ENCODE measurements around the gene AKNA. TPM values are rescaled to one million over a fixed set of nuclear protein-coding genes. Genes with fewer than 3 reads are reported as not detected.
"Not testable (repeated sequence)": the region's sequence is repeated elsewhere in the genome, so short reads cannot be mapped to it uniquely, and the experiment has no call there.

AKNA gene
- total and polyA plus RNA-seq, 5 donors from 2014 or later = 11.9 to 381 (median 14.6) TPM

- H3K4me1 ChIP-seq (ENCODE audit: control insufficient read depth, insufficient read depth, low read length, poor library complexity, severe bottlenecking) = no peaks in the 10 kb centered on the region
- ATAC-seq (ENCODE audit: low read depth in 2 of 2) = no peak
- Mint-ChIP-seq H3K9me3 (peaks cover 0 to 1% (median 0%) of the 10 kb centered on the region in 7 donors), H3K36me3 (peaks cover 8% of the 10 kb centered on the region), H3K27me3 (no peaks in the 10 kb centered on the region), H3K4me1 (peaks cover 0 to 15% (median 7%) of the 10 kb centered on the region in 4 donors), H3K27ac (peak overlapping the region; percentile 26 to 86 (median 67)), H3K4me3 (no peak overlapping the region)
- no peak overlapping the region for H3K4me3 ChIP-seq (ENCODE audit: low read depth, low read length)
- H3K27me3 ChIP-seq (ENCODE audit: control insufficient read depth, insufficient read depth, low read length) = no peaks in the 10 kb centered on the region
- H3K27ac ChIP-seq (ENCODE audit: insufficient read depth, low read length, poor library complexity, severe bottlenecking) = no peak overlapping the region
- no peaks in the 10 kb centered on the region for H3K9me3 ChIP-seq (ENCODE audit: control insufficient read depth in 2 of 2, low read length in 2 of 2)
- peaks cover 8% of the 10 kb centered on the region for H3K36me3 ChIP-seq (ENCODE audit: control insufficient read depth, insufficient read depth, low read length)
- no peak for DNase-seq
These were observed 57.1 kb downstream of the AKNA start for GRCh38 chr9:114330636-114331035.

DNA sequence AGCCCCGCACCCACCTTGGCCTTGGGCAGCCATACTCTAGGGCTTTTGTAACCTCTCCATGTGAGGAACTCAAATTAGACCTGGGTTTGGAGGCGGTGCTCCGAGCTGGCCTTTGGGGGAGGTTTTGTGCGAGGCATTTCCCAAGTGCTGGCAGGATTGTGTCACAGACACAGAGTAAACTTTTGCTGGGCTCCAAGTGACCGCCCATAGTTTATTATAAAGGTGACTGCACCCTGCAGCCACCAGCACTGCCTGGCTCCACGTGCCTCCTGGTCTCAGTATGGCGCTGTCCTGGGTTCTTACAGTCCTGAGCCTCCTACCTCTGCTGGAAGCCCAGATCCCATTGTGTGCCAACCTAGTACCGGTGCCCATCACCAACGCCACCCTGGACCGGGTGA lies 58.2 kb downstream of the AKNA start, which contains the start of gene ORM2:
Gene ORM2, plus strand, starts transcription at position 245 of the 398 bp plus-strand sequence. Its CDS starts 36 bp downstream, at position 281.
- DNase-seq; H3K27ac ChIP-seq (ENCODE audit: insufficient read depth, low read length, poor library complexity, severe bottlenecking); H3K4me1 ChIP-seq (ENCODE audit: control insufficient read depth, insufficient read depth, low read length, poor library complexity, severe bottlenecking); H3K36me3 ChIP-seq (ENCODE audit: control insufficient read depth, insufficient read depth, low read length); H3K9me3 ChIP-seq (ENCODE audit: control insufficient read depth in 2 of 2, low read length in 2 of 2); H3K27me3 ChIP-seq (ENCODE audit: control insufficient read depth, insufficient read depth, low read length); ATAC-seq (ENCODE audit: low read depth in 2 of 2); H3K4me3 Mint-ChIP-seq; H3K36me3 Mint-ChIP-seq; H3K27me3 Mint-ChIP-seq; H3K4me3 ChIP-seq (ENCODE audit: low read depth, low read length); H3K9me3 Mint-ChIP-seq: not testable (repeated sequence)
- Mint-ChIP-seq H3K27ac (peak within 1 kb of the TSS in 2 of 3 donors; percentile 26 to 67), H3K4me1 (peaks cover 0 to 12% (median 4%) of the 10 kb centered on the region in 4 donors)

GRCh38 chr9:114328937-114329624 lies 58.7 kb downstream of the AKNA start:
- not testable (repeated sequence) for H3K4me3 Mint-ChIP-seq; H3K9me3 ChIP-seq (ENCODE audit: control insufficient read depth in 2 of 2, low read length in 2 of 2); H3K36me3 Mint-ChIP-seq

DNA sequence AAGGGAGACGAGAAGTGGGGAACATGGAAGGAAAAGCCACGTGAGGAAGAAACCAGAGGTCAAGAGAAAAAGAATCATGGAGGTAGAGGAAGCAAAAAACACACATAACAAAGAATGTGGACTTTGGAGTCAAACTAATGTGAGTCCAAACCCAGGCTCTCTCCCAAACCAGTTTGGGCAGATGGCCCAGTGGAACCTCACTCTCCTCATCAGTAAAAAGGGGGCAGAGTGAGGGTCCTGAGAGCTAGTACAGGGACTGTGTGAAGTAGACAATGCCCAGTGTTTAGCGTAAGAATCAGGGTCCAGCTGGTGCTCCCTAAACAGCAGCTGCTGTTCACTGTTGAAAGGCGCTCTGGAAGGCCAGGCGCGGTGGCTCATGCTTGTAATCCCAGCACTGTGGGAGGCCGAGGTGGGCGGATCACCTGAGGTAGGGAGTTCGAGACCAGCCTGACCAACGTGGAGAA lies 59.4 kb downstream of the AKNA start:
- H3K4me3 ChIP-seq (ENCODE audit: low read depth, low read length); H3K27me3 ChIP-seq (ENCODE audit: control insufficient read depth, insufficient read depth, low read length); DNase-seq; H3K27me3 Mint-ChIP-seq; H3K36me3 Mint-ChIP-seq; H3K9me3 Mint-ChIP-seq; H3K36me3 ChIP-seq (ENCODE audit: control insufficient read depth, insufficient read depth, low read length); H3K4me1 ChIP-seq (ENCODE audit: control insufficient read depth, insufficient read depth, low read length, poor library complexity, severe bottlenecking); H3K4me3 Mint-ChIP-seq; ATAC-seq (ENCODE audit: low read depth in 2 of 2); H3K9me3 ChIP-seq (ENCODE audit: control insufficient read depth in 2 of 2, low read length in 2 of 2); H3K27ac Mint-ChIP-seq; H3K27ac ChIP-seq (ENCODE audit: insufficient read depth, low read length, poor library complexity, severe bottlenecking): not testable (repeated sequence)
- H3K4me1 Mint-ChIP-seq = peaks cover 0 to 12% (median 4%) of the 10 kb centered on the region in 4 donors

More at GRCh38 chr9:114328937-114329624, 58.7 kb downstream of the AKNA start:
- not testable (repeated sequence) for ATAC-seq (ENCODE audit: low read depth in 2 of 2); DNase-seq; H3K27me3 ChIP-seq (ENCODE audit: control insufficient read depth, insufficient read depth, low read length); H3K27ac Mint-ChIP-seq; H3K27me3 Mint-ChIP-seq; H3K36me3 ChIP-seq (ENCODE audit: control insufficient read depth, insufficient read depth, low read length); H3K4me3 ChIP-seq (ENCODE audit: low read depth, low read length); H3K4me1 ChIP-seq (ENCODE audit: control insufficient read depth, insufficient read depth, low read length, poor library complexity, severe bottlenecking); H3K27ac ChIP-seq (ENCODE audit: insufficient read depth, low read length, poor library complexity, severe bottlenecking); H3K9me3 Mint-ChIP-seq
- peaks cover 0 to 12% (median 4%) of the 10 kb centered on the region in 4 donors for H3K4me1 Mint-ChIP-seq

- H3K27ac ChIP-seq (ENCODE audit: insufficient read depth, low read length, poor library complexity, severe bottlenecking) = no peak overlapping the region
- no peak overlapping the region for H3K4me3 ChIP-seq (ENCODE audit: low read depth, low read length)
- no peak for DNase-seq
- Mint-ChIP-seq H3K4me3 (no peak overlapping the region), H3K27ac (no peak overlapping the region), H3K36me3 (no peaks in the 10 kb centered on the region), H3K4me1 (peaks cover 0 to 12% (median 4%) of the 10 kb centered on the region in 4 donors), H3K9me3 (no peaks in the 10 kb centered on the region), H3K27me3 (no peaks in the 10 kb centered on the region)
- ATAC-seq (ENCODE audit: low read depth in 2 of 2) = no peak
- no peaks in the 10 kb centered on the region for H3K9me3 ChIP-seq (ENCODE audit: control insufficient read depth in 2 of 2, low read length in 2 of 2)
- H3K4me1 ChIP-seq (ENCODE audit: control insufficient read depth, insufficient read depth, low read length, poor library complexity, severe bottlenecking) = no peaks in the 10 kb centered on the region
- H3K36me3 ChIP-seq (ENCODE audit: control insufficient read depth, insufficient read depth, low read length) = no peaks in the 10 kb centered on the region
- no peaks in the 10 kb centered on the region for H3K27me3 ChIP-seq (ENCODE audit: control insufficient read depth, insufficient read depth, low read length)
These were observed 60.0 kb downstream of the AKNA start for GRCh38 chr9:114327749-114328148.

DNA sequence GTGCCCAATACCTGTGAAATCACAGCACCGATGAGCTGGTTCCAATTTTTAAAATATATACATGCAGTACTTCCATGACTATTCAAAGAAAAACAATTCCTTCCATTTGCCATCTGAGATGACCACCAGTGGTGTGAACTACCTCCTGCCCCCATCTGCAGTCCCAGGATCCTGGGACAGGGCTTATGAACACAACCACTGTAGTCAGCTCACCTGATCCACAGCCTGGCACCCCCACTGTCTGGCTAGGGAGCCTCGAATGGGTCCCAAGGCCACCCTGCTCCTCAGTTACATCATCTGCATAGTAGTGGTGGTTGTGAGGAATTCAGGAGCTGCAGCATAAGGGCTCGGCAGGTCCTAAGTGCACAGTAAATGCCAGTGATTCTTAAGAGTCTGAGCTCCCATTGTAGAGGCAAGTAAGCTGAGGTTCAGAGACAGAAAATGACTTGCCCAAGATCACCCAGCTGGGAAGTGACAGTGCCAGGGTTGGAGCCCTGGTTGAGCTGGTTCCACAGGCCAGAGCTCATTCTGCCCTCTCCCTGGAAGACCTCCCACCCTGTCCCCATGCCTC lies 62.0 kb downstream of the AKNA start:
- not testable (repeated sequence) for H3K9me3 Mint-ChIP-seq; DNase-seq; H3K27me3 Mint-ChIP-seq; H3K36me3 Mint-ChIP-seq; H3K27ac ChIP-seq (ENCODE audit: insufficient read depth, low read length, poor library complexity, severe bottlenecking); ATAC-seq (ENCODE audit: low read depth in 2 of 2); H3K4me3 Mint-ChIP-seq; H3K4me1 Mint-ChIP-seq; H3K9me3 ChIP-seq (ENCODE audit: control insufficient read depth in 2 of 2, low read length in 2 of 2); H3K27ac Mint-ChIP-seq; H3K4me1 ChIP-seq (ENCODE audit: control insufficient read depth, insufficient read depth, low read length, poor library complexity, severe bottlenecking); H3K27me3 ChIP-seq (ENCODE audit: control insufficient read depth, insufficient read depth, low read length); H3K36me3 ChIP-seq (ENCODE audit: control insufficient read depth, insufficient read depth, low read length); H3K4me3 ChIP-seq (ENCODE audit: low read depth, low read length)

- not testable (repeated sequence) for H3K9me3 Mint-ChIP-seq; H3K27me3 ChIP-seq (ENCODE audit: control insufficient read depth, insufficient read depth, low read length); DNase-seq; H3K36me3 Mint-ChIP-seq; H3K4me3 ChIP-seq (ENCODE audit: low read depth, low read length); ATAC-seq (ENCODE audit: low read depth in 2 of 2); H3K9me3 ChIP-seq (ENCODE audit: control insufficient read depth in 2 of 2, low read length in 2 of 2); H3K4me1 ChIP-seq (ENCODE audit: control insufficient read depth, insufficient read depth, low read length, poor library complexity, severe bottlenecking); H3K4me1 Mint-ChIP-seq; H3K27ac ChIP-seq (ENCODE audit: insufficient read depth, low read length, poor library complexity, severe bottlenecking); H3K27ac Mint-ChIP-seq; H3K36me3 ChIP-seq (ENCODE audit: control insufficient read depth, insufficient read depth, low read length); H3K4me3 Mint-ChIP-seq
- peaks cover 10% of the 10 kb centered on the region for H3K27me3 Mint-ChIP-seq
These were observed 62.8 kb downstream of the AKNA start for GRCh38 chr9:114324965-114325364.

DNA sequence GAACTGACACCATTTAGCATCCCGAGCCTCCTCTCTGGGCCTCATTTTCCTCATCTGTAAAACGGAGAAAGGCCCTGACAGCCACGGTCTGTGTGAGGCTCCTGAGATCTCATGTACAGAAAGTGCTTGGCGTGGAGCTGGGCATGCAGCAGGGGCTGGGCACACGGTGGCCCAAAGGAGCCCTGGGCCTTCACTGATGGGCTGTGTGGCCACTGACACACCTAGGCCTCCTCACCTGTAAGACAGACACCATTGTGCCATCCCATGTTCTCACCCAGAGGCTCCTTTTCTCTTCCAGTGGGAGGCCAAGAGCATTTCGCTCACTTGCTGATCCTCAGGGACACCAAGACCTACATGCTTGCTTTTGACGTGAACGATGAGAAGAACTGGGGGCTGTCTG lies 63.3 kb downstream of the AKNA start:
- Mint-ChIP-seq H3K9me3 (no peaks in the 10 kb centered on the region), H3K27ac (no peak overlapping the region), H3K4me3 (no peak overlapping the region), H3K27me3 (peaks cover 10% of the 10 kb centered on the region), H3K36me3 (no peaks in the 10 kb centered on the region), H3K4me1 (no peaks in the 10 kb centered on the region)
- H3K9me3 ChIP-seq (ENCODE audit: control insufficient read depth in 2 of 2, low read length in 2 of 2) = no peaks in the 10 kb centered on the region
- H3K27me3 ChIP-seq (ENCODE audit: control insufficient read depth, insufficient read depth, low read length) = no peaks in the 10 kb centered on the region
- no peak for ATAC-seq (ENCODE audit: low read depth in 2 of 2)
- no peak overlapping the region for H3K4me3 ChIP-seq (ENCODE audit: low read depth, low read length)
- H3K27ac ChIP-seq (ENCODE audit: insufficient read depth, low read length, poor library complexity, severe bottlenecking) = no peak overlapping the region
- no peaks in the 10 kb centered on the region for H3K4me1 ChIP-seq (ENCODE audit: control insufficient read depth, insufficient read depth, low read length, poor library complexity, severe bottlenecking)
- no peaks in the 10 kb centered on the region for H3K36me3 ChIP-seq (ENCODE audit: control insufficient read depth, insufficient read depth, low read length)
- DNase-seq = no peak

Measured in CD4-positive, CD25-positive, alpha-beta regulatory T cell (primary cell).